ENCODE results near the gene FGF14. TPM values are rescaled to one million over a fixed set of nuclear protein-coding genes. Genes with fewer than 3 reads are reported as not detected.

FGF14 gene
- total and polyA plus RNA-seq, 7 experiments from 2014 or later: not detected

DNA sequence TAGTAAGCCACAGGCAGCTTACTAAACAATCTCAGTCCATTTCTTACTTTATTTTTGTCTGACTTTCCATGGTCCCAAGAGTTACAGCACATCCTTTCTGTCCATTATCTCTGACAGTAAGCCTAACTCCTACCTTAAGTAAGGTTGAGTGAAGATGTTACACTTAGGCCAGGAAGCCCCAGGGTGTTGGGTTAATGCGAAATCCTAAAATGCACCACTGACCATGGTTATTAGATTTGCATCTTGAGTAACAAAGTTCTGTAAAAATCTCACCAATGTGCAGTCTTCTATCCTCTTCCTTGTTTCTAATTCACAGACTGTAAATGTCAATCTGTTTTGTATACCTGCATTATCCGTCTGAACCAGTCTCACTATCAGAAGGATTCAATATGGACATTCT, 462.5 kb downstream of the FGF14 start:
- Mint-ChIP-seq H3K4me3 (no peak overlapping the region), H3K27me3 (peaks cover 2 to 29% (median 13%) of the 10 kb centered on the region in 5 donors), H3K4me1 (no peaks in the 10 kb centered on the region), H3K9me3 (peaks cover 0 to 4% (median 0%) of the 10 kb centered on the region in 11 donors), H3K27ac (no peak overlapping the region), H3K36me3 (no peaks in the 10 kb centered on the region)
- POLR2A ChIA-PET: no interaction called here
- H3K36me3 ChIP-seq (ENCODE audit: control insufficient read depth in 2 of 3, insufficient read depth in 3 of 3, low read length in 3 of 3): no peaks in the 10 kb centered on the region
- H3K4me1 ChIP-seq (ENCODE audit: control insufficient read depth in 2 of 2, insufficient read depth in 2 of 2, low read length in 2 of 2): no peaks in the 10 kb centered on the region
- CTCF ChIA-PET: no interaction called here
- H3K27ac ChIP-seq (ENCODE audit: low read depth, low read length): no peak overlapping the region
- no peaks in the 10 kb centered on the region for H3K9me3 ChIP-seq (ENCODE audit: control insufficient read depth in 2 of 3, low read length in 3 of 3)
- intact Hi-C loops (cut with micrococcal nuclease): no loop called here
- ATAC-seq (no peak), DNase-seq (no peak)
- no peak overlapping the region for H3K4me3 ChIP-seq (ENCODE audit: low read length)
- H3K27me3 ChIP-seq (ENCODE audit: control insufficient read depth in 2 of 2, insufficient read depth in 2 of 2, low read length in 2 of 2): no peaks in the 10 kb centered on the region

DNA sequence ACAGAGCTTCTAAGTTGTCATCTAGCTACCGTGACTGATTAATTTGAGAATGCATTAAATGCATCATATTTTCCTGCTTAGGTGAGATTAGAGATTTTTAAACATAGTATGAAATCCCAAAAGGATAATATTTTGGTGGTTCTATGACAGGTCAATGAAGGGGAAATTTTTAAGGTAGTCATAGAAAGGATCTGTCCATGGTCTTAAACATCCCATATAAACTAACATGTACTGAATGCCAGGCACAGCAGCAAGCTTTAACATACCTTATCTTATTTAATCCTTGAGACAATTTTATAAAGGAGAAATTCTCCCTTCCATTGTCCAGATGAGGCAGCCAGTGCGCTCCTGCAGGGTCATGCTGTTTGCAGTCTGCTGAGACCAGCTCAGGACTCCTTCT, 466.0 kb downstream of the FGF14 start:
- ChIA-PET CTCF (no interaction called here), POLR2A (no interaction called here)
- no peak for DNase-seq
- no peaks in the 10 kb centered on the region for H3K4me1 Mint-ChIP-seq
- H3K27me3 Mint-ChIP-seq: peaks cover 2 to 29% (median 13%) of the 10 kb centered on the region in 5 donors
- H3K9me3 ChIP-seq (ENCODE audit: control insufficient read depth in 2 of 3, low read length in 3 of 3): no peaks in the 10 kb centered on the region
- H3K4me1 ChIP-seq (ENCODE audit: control insufficient read depth in 2 of 2, insufficient read depth in 2 of 2, low read length in 2 of 2): no peaks in the 10 kb centered on the region
- ATAC-seq: no peak
- no peak overlapping the region for H3K27ac Mint-ChIP-seq
- no peak overlapping the region for H3K4me3 Mint-ChIP-seq
- H3K27ac ChIP-seq (ENCODE audit: low read depth, low read length): no peak overlapping the region
- intact Hi-C loops (cut with micrococcal nuclease): no loop called here
- no peaks in the 10 kb centered on the region for H3K27me3 ChIP-seq (ENCODE audit: control insufficient read depth in 2 of 2, insufficient read depth in 2 of 2, low read length in 2 of 2)
- H3K4me3 ChIP-seq (ENCODE audit: low read length): no peak overlapping the region
- H3K36me3 ChIP-seq (ENCODE audit: control insufficient read depth in 2 of 3, insufficient read depth in 3 of 3, low read length in 3 of 3): no peaks in the 10 kb centered on the region
- peaks cover 0 to 4% (median 0%) of the 10 kb centered on the region in 11 donors for H3K9me3 Mint-ChIP-seq
- no peaks in the 10 kb centered on the region for H3K36me3 Mint-ChIP-seq

DNA sequence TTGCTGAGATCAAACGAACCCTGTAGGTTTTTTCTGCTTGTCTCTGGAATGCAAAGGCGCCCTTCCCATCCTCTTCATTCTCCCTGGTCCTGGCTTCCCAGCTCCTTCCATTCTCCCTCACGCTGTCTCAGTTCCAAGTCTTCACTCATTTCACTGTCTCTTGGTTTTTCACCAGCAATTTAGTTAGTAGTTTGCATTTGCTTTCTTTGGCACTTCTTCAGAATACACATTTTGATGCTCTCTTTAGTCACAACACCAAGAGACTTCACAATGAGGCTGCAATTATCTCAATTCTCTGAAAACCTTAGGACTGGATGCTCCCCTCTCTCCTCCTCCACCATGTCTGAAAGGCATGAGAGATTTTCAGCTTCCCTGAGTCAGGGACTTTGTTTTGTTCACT, 470.7 kb downstream of the FGF14 start:
- POLR2A ChIA-PET: no interaction called here
- no peak overlapping the region for H3K4me3 ChIP-seq (ENCODE audit: low read length)
- no peak for DNase-seq
- H3K36me3 ChIP-seq (ENCODE audit: control insufficient read depth in 2 of 3, insufficient read depth in 3 of 3, low read length in 3 of 3): no peaks in the 10 kb centered on the region
- no peaks in the 10 kb centered on the region for H3K27me3 ChIP-seq (ENCODE audit: control insufficient read depth in 2 of 2, insufficient read depth in 2 of 2, low read length in 2 of 2)
- intact Hi-C loops (cut with micrococcal nuclease): no loop called here
- Mint-ChIP-seq H3K4me1 (no peaks in the 10 kb centered on the region), H3K27me3 (peaks cover 2 to 24% (median 12%) of the 10 kb centered on the region in 5 donors), H3K4me3 (no peak overlapping the region), H3K9me3 (peaks cover 0 to 4% (median 0%) of the 10 kb centered on the region in 11 donors), H3K36me3 (no peaks in the 10 kb centered on the region), H3K27ac (no peak overlapping the region)
- no peaks in the 10 kb centered on the region for H3K9me3 ChIP-seq (ENCODE audit: control insufficient read depth in 2 of 3, low read length in 3 of 3)
- H3K4me1 ChIP-seq (ENCODE audit: control insufficient read depth in 2 of 2, insufficient read depth in 2 of 2, low read length in 2 of 2): no peaks in the 10 kb centered on the region
- CTCF ChIA-PET: no interaction called here
- no peak for ATAC-seq
- H3K27ac ChIP-seq (ENCODE audit: low read depth, low read length): no peak overlapping the region

GRCh38 chr13:101930331-101930730, 471.5 kb downstream of the FGF14 start:
- intact Hi-C loops (cut with micrococcal nuclease): no loop called here
- POLR2A ChIA-PET: no interaction called here

DNA sequence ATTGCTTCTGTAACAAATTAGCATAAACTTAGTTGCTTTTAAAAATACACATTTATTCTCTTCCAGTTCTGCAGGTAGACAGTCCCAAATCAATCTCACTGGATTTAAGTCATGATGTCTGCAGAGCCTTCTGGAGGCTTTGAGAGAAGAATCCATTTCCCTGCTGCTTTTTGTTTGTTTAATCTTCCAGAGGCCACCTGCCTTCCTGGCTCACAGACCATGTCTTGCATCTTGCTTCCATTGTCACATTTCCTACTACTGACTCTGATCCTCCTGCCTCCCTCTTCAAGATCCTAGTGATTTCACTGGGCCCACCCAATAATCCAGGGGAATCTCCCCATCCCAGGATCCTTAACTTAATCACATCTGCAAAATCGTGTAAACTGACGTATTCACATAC, 476.1 kb downstream of the FGF14 start:
- CTCF ChIA-PET: no interaction called here
- Histone ChIP-seq H3K36me3 (ENCODE audit: control insufficient read depth in 2 of 3, insufficient read depth in 3 of 3, low read length in 3 of 3) (no peaks in the 10 kb centered on the region), H3K4me1 (ENCODE audit: control insufficient read depth in 2 of 2, insufficient read depth in 2 of 2, low read length in 2 of 2) (no peaks in the 10 kb centered on the region), H3K27me3 (ENCODE audit: control insufficient read depth in 2 of 2, insufficient read depth in 2 of 2, low read length in 2 of 2) (peaks cover 0 to 2% of the 10 kb centered on the region in 2 donors), H3K9me3 (ENCODE audit: control insufficient read depth in 2 of 3, low read length in 3 of 3) (no peaks in the 10 kb centered on the region), H3K4me3 (ENCODE audit: low read length) (no peak overlapping the region), H3K27ac (ENCODE audit: low read depth, low read length) (no peak overlapping the region)
- Mint-ChIP-seq H3K27me3 (peaks cover 12 to 44% (median 24%) of the 10 kb centered on the region in 5 donors), H3K4me3 (no peak overlapping the region), H3K36me3 (no peaks in the 10 kb centered on the region), H3K27ac (no peak overlapping the region), H3K4me1 (no peaks in the 10 kb centered on the region), H3K9me3 (peaks cover 0 to 8% (median 0%) of the 10 kb centered on the region in 11 donors)
- intact Hi-C loops (cut with micrococcal nuclease): loop anchor here in 1 of 2 donors (10.0 kb wide), 1 partner anchor 411 kb away; no protein-coding TSS in a partner anchor
- ATAC-seq: no peak
- POLR2A ChIA-PET: no interaction called here
- no peak for DNase-seq

More at GRCh38 chr13:101930331-101930730, 471.5 kb downstream of the FGF14 start:
- Mint-ChIP-seq H3K4me1 (no peaks in the 10 kb centered on the region), H3K4me3 (no peak overlapping the region), H3K27me3 (peaks cover 2 to 32% (median 16%) of the 10 kb centered on the region in 5 donors), H3K9me3 (peaks cover 0 to 3% (median 0%) of the 10 kb centered on the region in 11 donors), H3K36me3 (no peaks in the 10 kb centered on the region), H3K27ac (no peak overlapping the region)
- Histone ChIP-seq H3K27me3 (ENCODE audit: control insufficient read depth in 2 of 2, insufficient read depth in 2 of 2, low read length in 2 of 2) (no peaks in the 10 kb centered on the region), H3K4me3 (ENCODE audit: low read length) (no peak overlapping the region), H3K36me3 (ENCODE audit: control insufficient read depth in 2 of 3, insufficient read depth in 3 of 3, low read length in 3 of 3) (no peaks in the 10 kb centered on the region), H3K27ac (ENCODE audit: low read depth, low read length) (no peak overlapping the region), H3K9me3 (ENCODE audit: control insufficient read depth in 2 of 3, low read length in 3 of 3) (no peaks in the 10 kb centered on the region), H3K4me1 (ENCODE audit: control insufficient read depth in 2 of 2, insufficient read depth in 2 of 2, low read length in 2 of 2) (no peaks in the 10 kb centered on the region)
- no peak for DNase-seq
- CTCF ChIA-PET: no interaction called here
- no peak for ATAC-seq

DNA sequence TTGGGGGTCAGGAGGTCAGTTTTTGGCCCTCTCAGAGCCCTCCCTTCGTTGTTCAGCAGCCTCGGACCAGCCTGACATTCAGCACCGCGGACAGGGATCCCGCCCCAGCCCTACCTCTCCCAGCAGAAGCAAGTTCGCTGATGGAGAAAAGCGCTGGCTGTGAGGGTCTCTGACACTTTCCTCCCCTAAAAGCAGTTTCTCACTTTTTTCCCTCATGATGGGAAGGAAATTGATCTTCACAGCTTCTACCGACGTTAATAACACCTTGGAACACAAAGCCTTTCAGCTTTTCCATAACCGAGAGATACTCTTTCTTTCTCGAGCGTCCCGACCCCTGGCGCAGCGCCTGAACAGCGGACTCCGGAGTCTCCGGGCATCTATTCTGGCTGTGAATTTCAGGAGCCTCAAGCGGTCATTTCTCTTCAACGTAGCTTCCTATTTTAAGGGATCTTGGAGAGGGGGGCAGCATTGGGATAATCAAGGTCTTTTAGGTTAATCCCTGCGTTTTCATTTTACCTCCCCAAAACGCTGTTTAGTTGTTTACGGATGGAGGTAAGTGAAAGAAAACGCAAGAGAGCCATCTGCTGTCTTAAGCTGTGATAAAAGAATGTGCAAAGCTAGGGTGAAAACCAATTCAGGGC, 482.2 kb downstream of the FGF14 start:
- H3K9me3 ChIP-seq (ENCODE audit: control insufficient read depth in 2 of 3, low read length in 3 of 3): no peaks in the 10 kb centered on the region
- Mint-ChIP-seq H3K4me3 (no peak overlapping the region), H3K27ac (no peak overlapping the region), H3K4me1 (peaks cover 0 to 2% (median 0%) of the 10 kb centered on the region in 7 donors), H3K27me3 (peaks cover 44 to 65% (median 57%) of the 10 kb centered on the region in 5 donors), H3K9me3 (peaks cover 0 to 7% (median 0%) of the 10 kb centered on the region in 11 donors), H3K36me3 (no peaks in the 10 kb centered on the region)
- H3K36me3 ChIP-seq (ENCODE audit: control insufficient read depth in 2 of 3, insufficient read depth in 3 of 3, low read length in 3 of 3): no peaks in the 10 kb centered on the region
- H3K27me3 ChIP-seq (ENCODE audit: control insufficient read depth in 2 of 2, insufficient read depth in 2 of 2, low read length in 2 of 2): peaks cover 0 to 8% of the 10 kb centered on the region in 2 donors
- H3K4me1 ChIP-seq (ENCODE audit: control insufficient read depth in 2 of 2, insufficient read depth in 2 of 2, low read length in 2 of 2): no peaks in the 10 kb centered on the region
- CTCF ChIA-PET: interaction anchor here (1.1 kb wide), 1 partner anchor 405 kb away, joined by 3 read pairs; no protein-coding TSS in a partner anchor
- ATAC-seq: no peak
- DNase-seq: no peak
- intact Hi-C loops (cut with micrococcal nuclease): loop anchor here (5.0 to 10.0 kb wide), 2 partner anchors 405 to 777 kb away; no protein-coding TSS in a partner anchor
- POLR2A ChIA-PET: no interaction called here
- H3K4me3 ChIP-seq (ENCODE audit: low read length): no peak overlapping the region
- no peak overlapping the region for H3K27ac ChIP-seq (ENCODE audit: low read depth, low read length)
